Measurements from ENCODE around the gene SYT3. TPM values are rescaled to one million over a fixed set of nuclear protein-coding genes. Genes with fewer than 3 reads are reported as not detected.

The SYT3 gene
- total and polyA plus RNA-seq, 2 donors (not counting 3 experiments of a cell fraction or from before 2014, with no cell fraction given), result 0.11 to 0.53 TPM

DNA sequence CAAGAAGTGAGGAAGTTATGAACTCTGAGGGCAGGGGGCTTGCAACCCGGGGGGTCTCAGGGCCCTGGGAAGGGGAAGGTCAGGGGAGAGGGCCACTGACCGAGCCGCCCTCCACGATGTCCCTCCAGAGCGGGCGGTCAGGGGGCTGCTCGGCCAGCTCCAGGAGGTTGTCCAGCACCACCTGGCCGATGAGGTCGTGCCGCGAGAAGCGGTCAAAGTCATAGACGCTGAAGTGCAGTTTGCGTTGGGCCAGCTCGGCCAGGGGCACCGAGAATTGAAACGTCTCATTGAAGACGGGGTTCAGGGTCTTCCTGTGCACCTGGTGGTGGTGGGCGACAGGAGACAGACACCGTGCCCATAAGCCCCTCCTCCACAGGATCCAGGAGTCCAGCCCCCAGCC, 10.5 kb downstream of the SYT3 start:
- TF ChIP-seq MYC (IDR thresholded peaks at IDR 0.05; ENCODE audit: low read depth, low read length) (no peak), EZH2 (IDR thresholded peaks at IDR 0.05; ENCODE audit: borderline replicate concordance, low read depth, low read length, severe bottlenecking) (no peak), POLR2AphosphoS5 (IDR thresholded peaks at IDR 0.05; ENCODE audit: insufficient read depth, low read depth, low read length) (no peak), JUN (IDR thresholded peaks at IDR 0.05; ENCODE audit: borderline replicate concordance, insufficient read depth, insufficient read length, low read depth) (no peak), FOS (IDR thresholded peaks at IDR 0.05; ENCODE audit: borderline replicate concordance, insufficient read depth, low read length) (no peak), POLR2A (IDR thresholded peaks at IDR 0.05; ENCODE audit: low read depth, low read length) (no peak), GATA2 (IDR thresholded peaks at IDR 0.05; ENCODE audit: insufficient read depth, insufficient read length, low read depth, low read length) (no peak)
- TF ChIP-seq, protein P1, sequence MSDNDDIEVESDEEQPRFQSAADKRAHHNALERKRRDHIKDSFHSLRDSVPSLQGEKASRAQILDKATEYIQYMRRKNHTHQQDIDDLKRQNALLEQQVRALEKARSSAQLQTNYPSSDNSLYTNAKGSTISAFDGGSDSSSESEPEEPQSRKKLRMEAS (IDR thresholded peaks at IDR 0.05; ENCODE audit: insufficient read depth, insufficient read length), result no peak
- TF ChIP-seq, protein P2, sequence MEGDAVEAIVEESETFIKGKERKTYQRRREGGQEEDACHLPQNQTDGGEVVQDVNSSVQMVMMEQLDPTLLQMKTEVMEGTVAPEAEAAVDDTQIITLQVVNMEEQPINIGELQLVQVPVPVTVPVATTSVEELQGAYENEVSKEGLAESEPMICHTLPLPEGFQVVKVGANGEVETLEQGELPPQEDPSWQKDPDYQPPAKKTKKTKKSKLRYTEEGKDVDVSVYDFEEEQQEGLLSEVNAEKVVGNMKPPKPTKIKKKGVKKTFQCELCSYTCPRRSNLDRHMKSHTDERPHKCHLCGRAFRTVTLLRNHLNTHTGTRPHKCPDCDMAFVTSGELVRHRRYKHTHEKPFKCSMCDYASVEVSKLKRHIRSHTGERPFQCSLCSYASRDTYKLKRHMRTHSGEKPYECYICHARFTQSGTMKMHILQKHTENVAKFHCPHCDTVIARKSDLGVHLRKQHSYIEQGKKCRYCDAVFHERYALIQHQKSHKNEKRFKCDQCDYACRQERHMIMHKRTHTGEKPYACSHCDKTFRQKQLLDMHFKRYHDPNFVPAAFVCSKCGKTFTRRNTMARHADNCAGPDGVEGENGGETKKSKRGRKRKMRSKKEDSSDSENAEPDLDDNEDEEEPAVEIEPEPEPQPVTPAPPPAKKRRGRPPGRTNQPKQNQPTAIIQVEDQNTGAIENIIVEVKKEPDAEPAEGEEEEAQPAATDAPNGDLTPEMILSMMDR (IDR thresholded peaks at IDR 0.05; ENCODE audit: extremely low read depth in 1 of 2, insufficient read depth in 1 of 2, low read depth in 1 of 2, low read length in 2 of 2), result no peak
- Histone ChIP-seq H3K27ac (ENCODE audit: insufficient read depth, low read depth, low read length) (no peak overlapping the region), H2AFZ (ENCODE audit: low read depth, low read length) (no peak overlapping the region), H3K9me3 (replicated peaks; ENCODE audit: control insufficient read depth, insufficient read depth, low read length) (no peaks in the 10 kb centered on the region), H3K27me3 (ENCODE audit: control insufficient read depth in 2 of 2, insufficient read depth in 2 of 2, low read length in 2 of 2) (no peaks in the 10 kb centered on the region), H3K4me1 (ENCODE audit: control insufficient read depth, extremely low read depth, insufficient read depth, low read length) (no peaks in the 10 kb centered on the region), H3K4me2 (ENCODE audit: insufficient read depth, low read length) (no peak overlapping the region), H3K9ac (replicated peaks; ENCODE audit: extremely low read depth, insufficient read depth, low read length) (no peak overlapping the region), H3K4me3 (replicated peaks in 1 of 3; ENCODE audit: insufficient read depth in 1 of 3, low read depth in 1 of 3, low read length in 3 of 3) (no peak overlapping the region), H3K9me1 (replicated peaks; ENCODE audit: control insufficient read depth, extremely low read depth, insufficient read depth, low read length) (no peaks in the 10 kb centered on the region), H3K36me3 (ENCODE audit: control insufficient read depth in 2 of 2, extremely low read depth in 1 of 2, insufficient read depth in 2 of 2, low read length in 2 of 2) (no peaks in the 10 kb centered on the region), H4K20me1 (replicated peaks; ENCODE audit: control insufficient read depth, extremely low read depth, insufficient read depth, low read length) (no peaks in the 10 kb centered on the region), H3K79me2 (ENCODE audit: control insufficient read depth, insufficient read depth, low read length) (no peaks in the 10 kb centered on the region)
- DNase-seq (ENCODE audit: low read depth, low spot score) (no peak), FAIRE-seq (no peak)
- no TSS peak for BruUV-seq (replicated peaks)
- CTCF ChIA-PET, result no interaction called here
- intact Hi-C loops (cut with micrococcal nuclease), result no loop called here
- POLR2A ChIA-PET, result interaction anchor here (0.5 kb wide), 1 partner anchor 749 kb away, joined by 4 read pairs; no protein-coding TSS in a partner anchor
- dilution Hi-C loops (cut with MboI; ENCODE audit: extremely low pct_ligation_motif_present, low sequenced_read_pairs), result no loop called here
